AG09319 (cell line): ENCODE measurements around the gene BRAF.
"Not testable (repeated sequence)": the region's sequence is repeated elsewhere in the genome, so short reads cannot be mapped to it uniquely, and the experiment has no call there.

Experiments
- DNase-seq: peaks from one replicate; pipeline ENCODE4 v3.0.0-alpha.2; 2010; ENCODE audit warnings: low read depth; ENCODE audit errors: extremely low read depth
- CTCF ChIP-seq: IDR thresholded peaks from 2 replicates; pipeline ENCODE4 v1.5.1; 2011; ENCODE audit warnings: low read depth, mild to moderate bottlenecking, inconsistent platforms, low read length, moderate library complexity

Gene BRAF

GRCh38 chr7:140863184-140863583 is 61.5 kb downstream of the BRAF start:
- DNase-seq, result no peak
- no peak for TF ChIP-seq CTCF

DNA sequence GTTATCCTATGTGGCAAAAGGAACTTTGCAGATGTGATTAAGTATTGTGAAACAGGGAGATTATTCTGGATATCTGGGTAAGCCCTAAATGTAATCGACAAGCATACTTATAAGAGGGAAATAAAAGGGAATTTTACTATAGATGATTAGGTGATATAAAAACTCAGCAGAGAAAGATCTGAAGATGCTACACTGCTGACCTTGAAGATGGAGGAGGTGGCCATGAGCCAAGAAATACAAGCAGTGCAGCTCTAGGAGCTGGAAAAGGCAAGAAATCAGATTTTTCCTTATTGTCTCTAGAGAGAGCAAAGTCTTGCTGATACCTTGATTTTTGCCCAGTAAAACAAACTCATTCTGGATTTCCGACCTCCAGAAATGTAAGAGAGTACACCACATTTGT is 67.7 kb downstream of the BRAF start:
- no peak for TF ChIP-seq CTCF

DNA sequence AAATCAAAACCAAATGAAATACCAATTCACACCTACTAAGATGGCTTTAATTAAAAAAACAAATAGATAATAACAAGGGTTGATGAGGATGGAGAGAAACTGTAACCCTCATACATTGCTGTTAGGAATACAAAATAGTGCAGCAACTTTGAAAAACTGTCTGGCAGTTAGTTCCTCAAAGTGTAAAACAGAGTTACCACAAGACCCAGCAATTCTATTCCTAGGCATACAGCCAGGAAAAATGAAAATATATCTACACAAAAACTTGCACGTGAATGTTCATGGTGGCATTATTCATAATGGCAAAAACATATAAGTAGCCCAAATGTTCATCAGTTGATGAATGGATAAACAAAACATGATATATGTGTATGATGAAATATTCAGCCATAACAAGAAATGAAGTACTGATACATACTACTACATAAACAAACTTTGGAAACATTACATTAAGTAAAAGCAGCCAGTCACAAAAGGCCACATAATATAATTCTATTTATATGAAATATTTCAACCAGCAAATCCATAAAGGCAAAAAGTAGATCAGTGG is 83.5 kb downstream of the BRAF start:
- TF ChIP-seq CTCF, result no peak
- no peak for DNase-seq

More for the DNA sequence above, 67.7 kb downstream of the BRAF start:
- no peak for DNase-seq

DNA sequence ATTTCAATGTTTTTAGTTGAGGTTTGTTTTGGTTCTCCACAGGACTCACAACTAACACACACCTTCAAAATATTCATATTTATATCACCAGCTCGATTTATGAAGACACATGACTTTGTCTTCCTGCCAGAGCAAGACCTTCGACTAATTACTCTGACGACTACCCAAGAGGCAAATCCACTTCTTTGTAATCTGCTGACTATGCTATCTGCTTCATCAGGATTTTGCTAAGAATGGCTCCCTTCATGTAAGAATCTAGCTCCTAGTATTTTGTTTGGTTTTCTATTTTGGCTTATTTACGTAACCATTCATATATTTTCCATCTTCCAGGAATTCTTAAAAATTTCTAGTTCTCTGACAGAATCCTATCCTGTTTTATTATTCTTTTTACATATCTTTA is 93.0 kb downstream of the BRAF start:
- DNase-seq, result no peak
- no peak for TF ChIP-seq CTCF

DNA sequence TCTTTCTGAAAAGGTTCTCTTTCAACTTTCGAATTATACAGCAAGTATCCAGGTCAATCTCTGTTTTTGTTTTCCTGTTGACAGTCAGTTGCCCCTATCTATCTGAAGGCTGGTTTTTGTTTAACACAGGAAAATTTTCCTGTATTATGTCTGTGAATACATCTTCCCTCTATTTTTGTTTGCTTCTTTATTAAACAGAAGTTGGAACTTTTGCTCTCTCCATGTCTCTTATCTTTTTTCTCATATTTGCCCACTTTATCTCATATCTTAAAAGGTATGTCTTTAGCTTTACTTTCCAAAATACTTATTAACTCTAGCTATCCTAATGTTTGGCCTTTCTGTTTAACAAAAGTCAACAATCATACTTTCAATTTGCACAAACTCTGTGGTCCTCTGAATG is 95.0 kb downstream of the BRAF start:
- no peak for DNase-seq
- TF ChIP-seq CTCF, result no peak

DNA sequence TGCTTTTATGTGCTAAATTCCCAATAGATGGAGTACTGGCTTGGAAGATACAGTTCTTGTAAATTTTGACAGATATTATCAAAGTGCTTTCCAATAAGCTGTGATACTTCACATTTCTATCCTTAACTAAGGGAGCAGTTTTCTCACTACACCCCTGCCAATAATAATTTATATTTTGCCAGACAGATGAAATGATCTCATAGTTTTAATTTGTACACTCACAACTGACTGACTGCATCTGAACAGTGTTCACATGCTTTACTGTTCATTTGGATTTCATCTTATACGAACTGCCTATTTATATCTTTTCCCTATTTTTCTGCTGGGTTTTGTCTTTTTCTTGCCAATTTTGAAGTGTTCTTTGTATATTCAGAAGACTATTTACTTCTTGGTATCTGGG is 96.0 kb downstream of the BRAF start:
- no peak for TF ChIP-seq CTCF
- no peak for DNase-seq

DNA sequence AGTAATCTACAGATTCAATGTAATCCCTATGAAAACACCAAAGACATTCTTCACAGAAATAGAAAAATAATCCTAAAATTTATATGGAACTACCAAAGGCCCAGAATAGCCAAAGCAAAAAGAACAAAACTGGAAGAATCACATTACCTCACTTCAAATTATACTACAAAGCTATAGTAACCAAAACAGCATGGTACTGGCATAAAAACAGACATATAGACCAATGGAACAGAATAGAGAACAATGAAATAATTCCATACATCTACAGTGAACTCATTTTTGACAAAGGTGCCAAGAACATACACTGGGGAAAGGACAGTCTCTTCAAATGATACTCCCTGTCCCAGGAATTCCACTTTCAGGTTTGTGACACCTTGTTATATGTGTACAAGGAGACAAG is 107.3 kb downstream of the BRAF start:
- DNase-seq, result not testable (repeated sequence)

GRCh38 chr7:140810830-140811556 is 113.7 kb downstream of the BRAF start:
- DNase-seq, result peak; percentile 18
- peak; percentile 71 for TF ChIP-seq CTCF
